HG03378 (cell line): ENCODE measurements around the gene BEST2.

ENCODE experiments used
- ATAC-seq: cut with Tn5 transposase; IDR thresholded peaks from one replicate; pipeline ENCODE4 v1.9.1; 2021; ENCODE audit warnings: mild to moderate bottlenecking, moderate library complexity; ENCODE audit not compliant: unreplicated experiment

Gene BEST2

GRCh38 chr19:12785431-12786031 is 33.9 kb downstream of the BEST2 start:
- no peak for ATAC-seq

- no peak for ATAC-seq
Observed at GRCh38 chr19:12786141-12786870, 34.7 kb downstream of the BEST2 start.

GRCh38 chr19:12786952-12787351 is 35.4 kb downstream of the BEST2 start:
- no peak for ATAC-seq

- no peak for ATAC-seq
Observed at GRCh38 chr19:12787458-12787857, 35.9 kb downstream of the BEST2 start.

GRCh38 chr19:12788042-12788681 is 36.6 kb downstream of the BEST2 start:
- ATAC-seq, result no peak

- ATAC-seq, result no peak
Observed at GRCh38 chr19:12788682-12789097, 37.1 kb downstream of the BEST2 start.

- no peak for ATAC-seq
Observed at GRCh38 chr19:12789098-12789903, 37.7 kb downstream of the BEST2 start.

GRCh38 chr19:12789904-12790619 is 38.5 kb downstream of the BEST2 start:
- ATAC-seq, result peak; percentile 29

- ATAC-seq, result no peak
Observed at GRCh38 chr19:12790628-12791344, 39.2 kb downstream of the BEST2 start.

GRCh38 chr19:12791345-12792050 is 39.9 kb downstream of the BEST2 start, which contains the start of gene JUNB:
TSS of gene JUNB (plus strand) at chr19:12791486. CDS start at chr19:12791772, 286 bp downstream.
- ATAC-seq, result no peak

- no peak for ATAC-seq
Observed at GRCh38 chr19:12792051-12792852, 40.7 kb downstream of the BEST2 start.

GRCh38 chr19:12792853-12793289 is 41.3 kb downstream of the BEST2 start:
- ATAC-seq, result no peak

GRCh38 chr19:12793290-12794195 is 42.0 kb downstream of the BEST2 start:
- peak; percentile 23 for ATAC-seq

GRCh38 chr19:12794196-12794941 is 42.8 kb downstream of the BEST2 start:
- ATAC-seq, result no peak

- ATAC-seq, result no peak
Observed at GRCh38 chr19:12794971-12795381, 43.4 kb downstream of the BEST2 start.
